KMS-11 (cell line): ENCODE measurements around the gene GAK.

ENCODE experiments used
- H2AFZ ChIP-seq: fragments of 200-600 bp; sonication (generic); 2 replicates; pipeline ENCODE4 v1.6.1; 2016; ENCODE audit warnings: antibody characterized with exemption, mixed run types, low read depth
- H3K27ac ChIP-seq: fragments of 200-600 bp; sonication (generic); 2 replicates; pipeline ENCODE4 v1.6.1; 2016; ENCODE audit warnings: mild to moderate bottlenecking, mixed run types
- H3K27me3 ChIP-seq: fragments of 200-600 bp; sonication (generic); 2 replicates; pipeline ENCODE4 v1.6.1; 2017; ENCODE audit warnings: mild to moderate bottlenecking, low read depth, mixed run types, moderate library complexity; ENCODE audit not compliant: insufficient read depth
- H3K36me3 ChIP-seq: fragments of 200-600 bp; sonication (generic); 2 replicates; pipeline ENCODE4 v1.6.1; 2017; ENCODE audit warnings: mild to moderate bottlenecking, mixed run types; ENCODE audit not compliant: insufficient read depth
- H3K4me1 ChIP-seq: fragments of 200-600 bp; sonication (generic); 2 replicates; pipeline ENCODE4 v1.6.1; 2016; ENCODE audit warnings: mild to moderate bottlenecking, low read depth, mixed run types; ENCODE audit not compliant: poor library complexity, severe bottlenecking
- H3K4me2 ChIP-seq: fragments of 200-600 bp; sonication (generic); 2 replicates; pipeline ENCODE4 v1.7.0; 2016; ENCODE audit warnings: mild to moderate bottlenecking, mixed run types
- H3K4me3 ChIP-seq: fragments of 200-600 bp; sonication (generic); IDR thresholded peaks from 2 replicates; pipeline ENCODE4 v1.6.1; 2017; ENCODE audit warnings: low read depth, low read length, mixed read lengths; ENCODE audit not compliant: insufficient read depth
- H3K79me2 ChIP-seq: fragments of 200-600 bp; sonication (generic); 2 replicates; pipeline ENCODE4 v1.6.1; 2016; ENCODE audit warnings: low read depth, mixed run types; ENCODE audit not compliant: insufficient read depth
- H3K9ac ChIP-seq: fragments of 200-600 bp; sonication (generic); 2 replicates; pipeline ENCODE4 v1.6.1; 2016; ENCODE audit warnings: mild to moderate bottlenecking, mixed run types
- H4K20me1 ChIP-seq: fragments of 200-600 bp; sonication (generic); 2 replicates; pipeline ENCODE4 v1.6.1; 2016; ENCODE audit warnings: mild to moderate bottlenecking, mixed run types; ENCODE audit not compliant: insufficient read depth
- CTCF ChIP-seq: fragments of 200-600 bp; sonication (generic); conservative IDR thresholded peaks from 2 replicates; pipeline ENCODE4 v1.6.1; 2017; ENCODE audit warnings: low read depth, mild to moderate bottlenecking, antibody characterized with exemption, low read length, moderate library complexity, mixed read lengths

The GAK gene

DNA sequence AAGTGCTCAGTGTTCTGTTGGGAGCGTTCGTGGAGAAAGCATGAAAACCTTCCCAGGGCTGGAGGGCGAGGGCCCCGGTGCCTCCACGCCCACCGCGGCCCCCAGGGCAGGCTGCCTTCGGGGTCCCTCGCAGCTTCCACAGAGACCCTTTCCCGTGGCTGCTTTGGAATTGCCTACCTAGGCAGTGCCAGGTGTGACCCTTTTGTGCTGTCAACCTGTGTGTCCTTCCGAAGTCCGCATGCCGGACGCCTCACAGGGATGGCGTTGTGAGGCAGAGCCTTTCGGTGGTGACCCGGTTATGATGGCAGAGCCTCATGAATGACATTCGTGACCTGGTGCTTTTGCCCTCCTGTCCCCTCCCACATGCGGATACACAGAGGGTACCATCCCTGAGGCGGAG lies 17.5 kb upstream of the GAK start:
- no peaks in the 10 kb centered on the region for H3K27me3 ChIP-seq
- no peaks in the 10 kb centered on the region for H3K79me2 ChIP-seq
- H3K27ac ChIP-seq, result no peak overlapping the region
- no peak overlapping the region for H3K4me3 ChIP-seq
- H3K36me3 ChIP-seq, result no peaks in the 10 kb centered on the region
- TF ChIP-seq CTCF, result no peak
- no peak overlapping the region for H3K4me2 ChIP-seq
- no peak overlapping the region for H3K9ac ChIP-seq
- no peaks in the 10 kb centered on the region for H4K20me1 ChIP-seq
- H3K4me1 ChIP-seq, result no peaks in the 10 kb centered on the region
- no peak overlapping the region for H2AFZ ChIP-seq

GRCh38 chr4:948936-949300 lies 16.8 kb upstream of the GAK start:
- no peaks in the 10 kb centered on the region for H4K20me1 ChIP-seq
- H3K79me2 ChIP-seq, result no peaks in the 10 kb centered on the region
- no peak for TF ChIP-seq CTCF
- H3K4me2 ChIP-seq, result no peak overlapping the region
- H3K27ac ChIP-seq, result no peak overlapping the region
- H3K9ac ChIP-seq, result no peak overlapping the region
- no peak overlapping the region for H3K4me3 ChIP-seq
- no peaks in the 10 kb centered on the region for H3K36me3 ChIP-seq
- H3K27me3 ChIP-seq, result no peaks in the 10 kb centered on the region
- no peaks in the 10 kb centered on the region for H3K4me1 ChIP-seq
- no peak overlapping the region for H2AFZ ChIP-seq

DNA sequence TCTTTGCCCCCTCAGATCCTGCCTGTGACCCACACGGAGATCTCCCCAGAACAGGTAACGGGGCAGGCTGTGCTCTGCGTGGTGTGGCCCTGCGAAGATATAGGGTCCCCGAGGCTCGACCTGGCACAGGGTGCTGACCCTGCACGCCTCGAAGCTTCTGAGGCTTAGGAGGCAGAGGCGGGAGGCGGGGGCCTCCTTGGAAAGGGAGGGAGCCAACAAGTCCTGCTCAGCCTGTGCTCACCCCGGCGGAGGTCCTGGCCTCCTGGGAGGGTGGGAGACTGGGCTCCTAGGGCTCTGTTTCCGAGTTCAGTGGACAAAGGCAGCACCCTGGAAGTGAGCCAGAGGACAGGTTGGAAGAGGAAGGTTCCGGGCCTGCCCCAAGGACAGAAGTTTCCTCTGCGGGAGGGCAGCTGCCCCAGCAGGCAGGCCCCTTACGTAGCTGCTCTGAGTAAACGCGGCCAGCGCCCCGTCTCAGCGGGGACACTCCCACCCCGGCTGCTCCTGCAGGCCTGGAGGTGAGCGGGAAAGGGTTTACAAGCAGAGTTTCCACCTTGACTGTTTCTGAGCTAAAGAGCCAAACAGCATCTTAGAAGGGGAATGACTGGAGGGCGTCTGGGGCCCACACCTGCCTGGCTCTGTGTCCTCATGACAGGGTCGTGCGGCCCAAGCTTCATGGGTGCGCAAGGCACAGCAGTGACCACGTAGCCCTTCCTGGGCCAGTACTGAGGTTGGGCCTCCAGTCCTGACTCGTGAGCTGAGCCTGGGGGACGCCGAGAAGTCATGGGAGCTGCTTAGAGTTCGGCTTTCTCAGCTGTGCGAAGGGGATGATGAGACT lies 16.2 kb upstream of the GAK start:
- Histone ChIP-seq H3K27ac (no peak overlapping the region), H3K79me2 (no peaks in the 10 kb centered on the region), H4K20me1 (no peaks in the 10 kb centered on the region), H3K9ac (no peak overlapping the region), H3K4me2 (no peak overlapping the region), H2AFZ (no peak overlapping the region), H3K36me3 (no peaks in the 10 kb centered on the region), H3K4me1 (no peaks in the 10 kb centered on the region), H3K4me3 (no peak overlapping the region), H3K27me3 (no peaks in the 10 kb centered on the region)
- no peak for TF ChIP-seq CTCF

GRCh38 chr4:947491-947971 lies 15.4 kb upstream of the GAK start:
- no peaks in the 10 kb centered on the region for H3K27me3 ChIP-seq

More at GRCh38 chr4:947491-947971, 15.4 kb upstream of the GAK start:
- Histone ChIP-seq H3K4me1 (no peaks in the 10 kb centered on the region), H3K4me3 (no peak overlapping the region), H4K20me1 (no peaks in the 10 kb centered on the region), H3K27ac (no peak overlapping the region), H3K4me2 (no peak overlapping the region), H3K79me2 (no peaks in the 10 kb centered on the region), H3K36me3 (no peaks in the 10 kb centered on the region), H3K9ac (no peak overlapping the region), H2AFZ (no peak overlapping the region)
- TF ChIP-seq CTCF, result no peak
